PFSK-1 (cell line): Measurements from ENCODE around the gene IGSF23.

Source experiments
- POLR2AphosphoS5 ChIP-seq: IDR thresholded peaks from 2 replicates; pipeline ENCODE4 v1.6.1; 2012; ENCODE audit warnings: low read depth, mild to moderate bottlenecking, control low read depth, low read length, moderate library complexity
- SIN3A ChIP-seq: IDR thresholded peaks from 2 replicates; pipeline ENCODE4 v1.6.1; 2012; ENCODE audit warnings: mild to moderate bottlenecking, low read length, moderate library complexity, borderline replicate concordance; ENCODE audit not compliant: insufficient read depth
- TAF1 ChIP-seq: IDR thresholded peaks from 2 replicates; pipeline ENCODE4 v1.6.1; 2012; ENCODE audit warnings: low read length, control low read depth, borderline replicate concordance; ENCODE audit not compliant: insufficient read depth
- TF ChIP-seq, protein P1 (sequence below), 2 experiments: IDR thresholded peaks; 2 replicates each; pipeline versions ENCODE4 v1.6.1 to v1.8.0; 2011 to 2012; ENCODE audit warnings: low read depth in 2 of 2, low read length in 2 of 2, control low read depth in 1 of 2, inconsistent platforms in 1 of 2, mild to moderate bottlenecking in 1 of 2, moderate library complexity in 1 of 2; ENCODE audit not compliant: insufficient read depth in 1 of 2

DNA sequence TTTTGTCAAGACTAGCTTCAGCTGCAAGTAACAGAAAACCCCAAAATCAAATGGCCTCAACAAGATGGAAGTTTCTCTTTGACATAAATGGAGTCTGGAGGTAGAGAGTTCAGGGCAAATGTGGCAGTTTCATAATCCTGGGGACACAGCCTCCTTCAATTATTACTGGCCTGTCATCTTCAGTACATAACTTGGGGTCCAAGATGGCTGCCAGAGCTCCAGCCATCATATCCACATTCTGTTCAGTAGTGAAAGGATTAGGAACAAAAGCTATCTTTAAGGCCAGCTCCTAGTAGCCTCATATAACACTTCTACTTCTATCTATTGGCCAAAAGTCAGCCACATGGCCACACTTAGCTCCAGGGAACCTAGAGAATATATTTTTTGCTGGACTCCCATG lies 15.0 kb upstream of the IGSF23 start:
- TF ChIP-seq TAF1 (no peak), POLR2AphosphoS5 (no peak), SIN3A (no peak)
- TF ChIP-seq, protein P1, sequence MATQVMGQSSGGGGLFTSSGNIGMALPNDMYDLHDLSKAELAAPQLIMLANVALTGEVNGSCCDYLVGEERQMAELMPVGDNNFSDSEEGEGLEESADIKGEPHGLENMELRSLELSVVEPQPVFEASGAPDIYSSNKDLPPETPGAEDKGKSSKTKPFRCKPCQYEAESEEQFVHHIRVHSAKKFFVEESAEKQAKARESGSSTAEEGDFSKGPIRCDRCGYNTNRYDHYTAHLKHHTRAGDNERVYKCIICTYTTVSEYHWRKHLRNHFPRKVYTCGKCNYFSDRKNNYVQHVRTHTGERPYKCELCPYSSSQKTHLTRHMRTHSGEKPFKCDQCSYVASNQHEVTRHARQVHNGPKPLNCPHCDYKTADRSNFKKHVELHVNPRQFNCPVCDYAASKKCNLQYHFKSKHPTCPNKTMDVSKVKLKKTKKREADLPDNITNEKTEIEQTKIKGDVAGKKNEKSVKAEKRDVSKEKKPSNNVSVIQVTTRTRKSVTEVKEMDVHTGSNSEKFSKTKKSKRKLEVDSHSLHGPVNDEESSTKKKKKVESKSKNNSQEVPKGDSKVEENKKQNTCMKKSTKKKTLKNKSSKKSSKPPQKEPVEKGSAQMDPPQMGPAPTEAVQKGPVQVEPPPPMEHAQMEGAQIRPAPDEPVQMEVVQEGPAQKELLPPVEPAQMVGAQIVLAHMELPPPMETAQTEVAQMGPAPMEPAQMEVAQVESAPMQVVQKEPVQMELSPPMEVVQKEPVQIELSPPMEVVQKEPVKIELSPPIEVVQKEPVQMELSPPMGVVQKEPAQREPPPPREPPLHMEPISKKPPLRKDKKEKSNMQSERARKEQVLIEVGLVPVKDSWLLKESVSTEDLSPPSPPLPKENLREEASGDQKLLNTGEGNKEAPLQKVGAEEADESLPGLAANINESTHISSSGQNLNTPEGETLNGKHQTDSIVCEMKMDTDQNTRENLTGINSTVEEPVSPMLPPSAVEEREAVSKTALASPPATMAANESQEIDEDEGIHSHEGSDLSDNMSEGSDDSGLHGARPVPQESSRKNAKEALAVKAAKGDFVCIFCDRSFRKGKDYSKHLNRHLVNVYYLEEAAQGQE (IDR thresholded peaks at IDR 0.05; ENCODE audit: insufficient read depth in 1 of 2, low read depth in 2 of 2, low read length in 2 of 2): no peak
